Type B pancreatic cell (in vitro differentiated cells): ENCODE data around the gene PPIL4. TPM values are rescaled to one million over a fixed set of nuclear protein-coding genes. Genes with fewer than 3 reads are reported as not detected.

Experiments used
- DNase-seq: peaks from one replicate; pipeline ENCODE4 v3.0.0; 2021; ENCODE audit warnings: mixed read lengths; ENCODE audit not compliant: unreplicated experiment; ENCODE audit errors: extremely low spot score
- H3K27ac Mint-ChIP-seq: 2 replicates; pipeline ENCODE4 v1.8.0; 2021; ENCODE audit warnings: mild to moderate bottlenecking, mixed read lengths
- H3K27me3 Mint-ChIP-seq: 2 replicates; pipeline ENCODE4 v1.8.0; 2021; ENCODE audit warnings: mixed read lengths
- H3K36me3 Mint-ChIP-seq: 2 replicates; pipeline ENCODE4 v1.8.0; 2021; ENCODE audit warnings: mixed read lengths
- H3K4me1 Mint-ChIP-seq: one replicate; pipeline ENCODE4 v1.8.0; 2021; ENCODE audit warnings: mixed read lengths; ENCODE audit not compliant: unreplicated experiment
- H3K4me3 Mint-ChIP-seq: 2 replicates; pipeline ENCODE4 v1.8.0; 2021; ENCODE audit warnings: mild to moderate bottlenecking, mixed read lengths
- H3K9me3 Mint-ChIP-seq: 2 replicates; pipeline ENCODE4 v1.8.0; 2021; ENCODE audit warnings: mixed read lengths
- total RNA-seq: library from RNA; stranded (reverse); gene quantifications from 2 replicates; pipeline ENCODE4 v1.2.1, GENCODE V29; 2021; ENCODE audit warnings: low replicate concordance
- TF ChIP-seq, protein P1 (sequence below): fragments of 200-600 bp; sonication (generic); conservative IDR thresholded peaks from 2 replicates; pipeline ENCODE4 v1.5.0; 2021; ENCODE audit warnings: antibody characterized with exemption, mild to moderate bottlenecking

PPIL4 gene
- total RNA-seq, 1 donor from 2014 or later = 36.7 TPM

DNA sequence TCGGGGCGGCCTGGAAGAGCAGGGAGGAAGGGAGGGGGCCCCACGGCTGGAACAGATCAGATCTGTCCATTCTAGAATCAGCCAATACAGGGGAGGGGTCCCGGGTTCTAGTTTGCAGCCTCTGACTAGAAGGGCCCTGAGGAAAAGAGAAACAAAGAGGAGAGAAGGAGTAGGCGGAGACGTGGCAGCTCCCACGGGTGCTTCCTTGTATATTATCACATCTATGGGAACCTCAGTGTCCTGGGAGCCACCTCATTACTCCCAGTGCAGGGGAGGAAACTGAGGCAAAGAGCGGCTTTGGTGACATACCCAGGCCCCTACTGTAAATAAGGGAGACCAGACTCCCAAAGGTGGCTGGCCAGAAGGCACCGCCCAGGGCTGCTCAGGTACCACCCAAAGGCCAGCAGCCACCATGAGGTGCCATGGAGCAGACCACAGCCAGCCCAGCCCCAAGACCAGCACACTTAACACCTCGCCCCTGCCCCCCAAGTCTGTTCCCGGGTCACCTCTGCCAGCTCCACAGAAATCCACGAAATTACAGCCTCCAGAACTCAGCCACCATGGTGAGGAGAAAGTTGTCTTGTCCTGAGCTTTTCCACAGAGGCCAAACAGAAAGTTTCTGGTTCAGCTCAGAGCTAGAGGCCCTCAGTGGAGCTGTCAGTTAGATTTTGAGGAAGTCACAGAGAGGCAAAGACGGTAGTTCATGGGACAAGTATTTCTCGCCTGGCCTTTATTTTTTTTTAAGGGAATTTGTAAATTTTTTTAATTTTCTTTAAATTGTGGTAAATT, 63.1 kb downstream of the PPIL4 start:
- Mint-ChIP-seq H3K36me3 (no peaks in the 10 kb centered on the region), H3K9me3 (no peaks in the 10 kb centered on the region), H3K4me1 (peaks cover 30% of the 10 kb centered on the region), H3K27ac (peak overlapping the region; percentile 65), H3K27me3 (no peaks in the 10 kb centered on the region), H3K4me3 (peak overlapping the region; percentile 44)
- TF ChIP-seq, protein P1, sequence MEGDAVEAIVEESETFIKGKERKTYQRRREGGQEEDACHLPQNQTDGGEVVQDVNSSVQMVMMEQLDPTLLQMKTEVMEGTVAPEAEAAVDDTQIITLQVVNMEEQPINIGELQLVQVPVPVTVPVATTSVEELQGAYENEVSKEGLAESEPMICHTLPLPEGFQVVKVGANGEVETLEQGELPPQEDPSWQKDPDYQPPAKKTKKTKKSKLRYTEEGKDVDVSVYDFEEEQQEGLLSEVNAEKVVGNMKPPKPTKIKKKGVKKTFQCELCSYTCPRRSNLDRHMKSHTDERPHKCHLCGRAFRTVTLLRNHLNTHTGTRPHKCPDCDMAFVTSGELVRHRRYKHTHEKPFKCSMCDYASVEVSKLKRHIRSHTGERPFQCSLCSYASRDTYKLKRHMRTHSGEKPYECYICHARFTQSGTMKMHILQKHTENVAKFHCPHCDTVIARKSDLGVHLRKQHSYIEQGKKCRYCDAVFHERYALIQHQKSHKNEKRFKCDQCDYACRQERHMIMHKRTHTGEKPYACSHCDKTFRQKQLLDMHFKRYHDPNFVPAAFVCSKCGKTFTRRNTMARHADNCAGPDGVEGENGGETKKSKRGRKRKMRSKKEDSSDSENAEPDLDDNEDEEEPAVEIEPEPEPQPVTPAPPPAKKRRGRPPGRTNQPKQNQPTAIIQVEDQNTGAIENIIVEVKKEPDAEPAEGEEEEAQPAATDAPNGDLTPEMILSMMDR = no peak
- no peak for DNase-seq

DNA sequence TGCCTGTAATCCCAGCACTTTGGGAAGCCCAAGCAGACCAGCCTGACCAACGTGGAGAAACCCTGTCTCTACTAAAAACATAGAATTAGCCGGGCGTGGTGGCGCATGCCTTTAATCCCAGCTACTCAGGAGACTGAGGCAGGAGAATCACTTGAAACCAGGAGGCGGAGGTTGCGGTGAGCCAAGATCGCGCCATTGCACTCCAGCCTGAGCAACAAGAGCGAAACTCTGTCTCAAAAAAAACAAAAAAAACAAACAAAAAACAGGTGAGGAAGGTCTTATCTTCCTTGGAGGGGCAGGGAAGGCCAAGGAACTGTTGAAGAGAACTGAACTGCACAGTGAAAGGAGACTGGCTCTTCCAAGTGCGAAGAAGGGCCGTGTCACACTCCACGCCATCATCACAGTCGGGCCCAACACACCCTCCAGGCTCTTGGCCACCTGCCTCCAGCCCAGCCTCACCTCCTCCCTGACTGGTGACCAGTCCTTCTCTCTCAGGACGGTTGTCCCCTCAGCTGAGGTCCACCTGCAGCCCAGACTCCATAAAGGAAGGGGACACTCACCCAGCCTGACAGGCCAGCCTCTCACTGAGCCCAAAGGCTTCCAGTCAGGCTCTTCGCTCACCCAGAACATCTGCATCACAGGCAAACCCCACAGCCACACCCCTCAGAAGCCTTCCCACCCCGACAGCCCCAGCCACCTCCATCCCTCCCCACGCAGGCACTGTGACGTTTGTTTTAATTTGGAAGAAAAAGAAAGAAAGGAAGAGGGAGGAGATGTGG, 65.2 kb downstream of the PPIL4 start:
- Mint-ChIP-seq H3K4me3 (no peak overlapping the region), H3K4me1 (peaks cover 30% of the 10 kb centered on the region), H3K36me3 (no peaks in the 10 kb centered on the region), H3K9me3 (no peaks in the 10 kb centered on the region), H3K27me3 (no peaks in the 10 kb centered on the region), H3K27ac (no peak overlapping the region)
- TF ChIP-seq, protein P1 = no peak
- no peak for DNase-seq

DNA sequence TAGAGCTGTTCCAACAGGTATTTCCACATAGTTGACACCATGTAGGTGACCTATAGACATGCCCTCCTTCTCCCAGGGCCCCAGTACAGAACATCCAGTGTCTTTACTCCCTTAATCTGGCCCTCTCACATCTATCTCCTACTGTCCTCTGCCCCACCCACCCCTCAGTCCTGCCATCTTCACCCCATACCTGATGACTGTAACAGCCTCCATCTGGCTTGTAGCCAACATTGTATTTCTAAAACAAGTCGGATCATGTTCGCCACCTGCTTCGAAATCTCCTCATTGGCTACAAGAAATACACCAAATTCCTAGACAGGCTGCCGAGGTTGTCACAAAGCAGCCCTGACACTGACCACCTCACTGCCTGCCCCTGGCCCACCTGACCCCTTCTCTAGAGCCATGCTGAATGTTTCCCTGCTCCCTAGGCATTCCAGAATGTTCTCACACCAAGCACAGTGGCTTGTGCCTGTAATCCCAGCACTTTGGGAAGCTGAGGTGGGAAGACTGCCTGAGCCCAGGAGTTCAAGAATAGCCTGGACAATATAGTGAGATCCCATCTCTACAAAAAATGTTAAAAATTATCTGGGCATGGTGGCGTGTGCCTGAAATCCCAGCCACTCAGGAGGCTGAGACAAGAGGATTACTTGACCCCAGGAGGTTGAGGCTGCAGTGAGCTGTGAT, 67.1 kb downstream of the PPIL4 start:
- peak overlapping the region; percentile 68 for H3K4me3 Mint-ChIP-seq
- no peaks in the 10 kb centered on the region for H3K36me3 Mint-ChIP-seq
- peaks cover 20% of the 10 kb centered on the region for H3K4me1 Mint-ChIP-seq
- peak overlapping the region; percentile 95 for H3K27ac Mint-ChIP-seq
- no peaks in the 10 kb centered on the region for H3K9me3 Mint-ChIP-seq
- TF ChIP-seq, protein P1 = no peak
- no peaks in the 10 kb centered on the region for H3K27me3 Mint-ChIP-seq
- no peak for DNase-seq

DNA sequence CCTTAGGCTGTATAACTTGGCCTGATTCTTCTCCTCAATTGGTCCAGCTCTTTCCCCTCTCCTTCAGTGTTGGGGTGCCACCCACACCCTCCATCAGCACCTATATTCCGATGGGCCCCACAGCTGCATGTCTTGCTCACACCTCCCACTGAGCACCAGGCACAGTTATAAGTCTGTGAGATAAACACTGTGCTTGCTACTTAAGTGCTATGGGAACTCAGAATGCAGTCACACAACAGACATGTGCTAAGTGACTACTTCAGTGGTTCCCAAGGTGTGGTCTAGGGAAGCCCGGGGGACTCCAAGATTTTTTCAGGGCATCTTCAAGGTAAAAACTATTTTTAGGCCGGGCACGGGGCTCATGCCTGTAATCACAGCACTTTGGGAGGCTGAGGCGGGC, 68.3 kb downstream of the PPIL4 start:
- TF ChIP-seq, protein P1 = no peak
- Mint-ChIP-seq H3K36me3 (no peaks in the 10 kb centered on the region), H3K4me1 (peaks cover 14% of the 10 kb centered on the region), H3K27me3 (no peaks in the 10 kb centered on the region), H3K27ac (peak overlapping the region; percentile 12), H3K4me3 (no peak overlapping the region), H3K9me3 (no peaks in the 10 kb centered on the region)
- no peak for DNase-seq

DNA sequence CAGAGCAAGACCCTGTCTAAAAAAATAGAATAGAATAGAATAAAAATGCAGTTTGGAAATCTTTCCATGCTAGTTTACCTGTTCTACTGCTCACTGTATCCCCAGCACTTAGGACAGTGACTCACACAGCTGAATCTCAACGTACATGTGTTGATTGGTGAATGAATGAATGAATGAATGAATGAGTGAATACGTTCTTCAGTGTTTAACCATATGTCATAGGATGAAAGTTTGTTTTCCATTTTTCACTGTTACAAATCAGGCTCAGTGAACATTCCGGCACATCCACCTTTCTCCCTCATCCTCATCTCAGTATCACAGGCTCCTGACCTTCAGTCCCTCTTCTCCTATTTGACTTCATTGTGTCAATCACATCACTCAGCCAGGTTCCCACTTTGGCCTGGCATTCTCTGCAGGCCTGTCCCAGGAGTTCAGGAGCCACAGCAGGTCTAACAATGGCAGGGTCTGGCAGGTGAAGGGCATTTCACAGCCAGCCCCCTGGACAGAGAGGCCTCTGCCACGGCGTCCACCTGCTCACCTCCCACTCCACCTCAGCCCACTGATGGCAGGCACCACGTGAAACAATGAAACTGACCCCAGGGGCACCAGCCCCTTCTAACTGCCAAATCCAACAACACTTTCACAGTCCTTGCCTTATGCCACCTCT, 68.9 kb downstream of the PPIL4 start:
- TF ChIP-seq, protein P1 = no peak
- H3K27me3 Mint-ChIP-seq = no peaks in the 10 kb centered on the region
- H3K27ac Mint-ChIP-seq = no peak overlapping the region
- H3K36me3 Mint-ChIP-seq = no peaks in the 10 kb centered on the region
- peaks cover 8% of the 10 kb centered on the region for H3K4me1 Mint-ChIP-seq
- DNase-seq = no peak
- H3K4me3 Mint-ChIP-seq = no peak overlapping the region
- no peaks in the 10 kb centered on the region for H3K9me3 Mint-ChIP-seq
